ENCODE data around the gene NKX2-1.

NKX2-1 gene

GRCh38 chr14:36517242-36518030 is 2.6 kb downstream of the NKX2-1 start:
- no peak for DNase-seq

- no peak for DNase-seq
Observed at GRCh38 chr14:36516719-36517241, 3.3 kb downstream of the NKX2-1 start.

- DNase-seq: no peak
Observed at GRCh38 chr14:36515896-36516718, 3.9 kb downstream of the NKX2-1 start.

- DNase-seq: no peak
Observed at GRCh38 chr14:36515105-36515593, 4.9 kb downstream of the NKX2-1 start.

- no peak for DNase-seq
Observed at GRCh38 chr14:36514278-36515104, 5.5 kb downstream of the NKX2-1 start.

DNA sequence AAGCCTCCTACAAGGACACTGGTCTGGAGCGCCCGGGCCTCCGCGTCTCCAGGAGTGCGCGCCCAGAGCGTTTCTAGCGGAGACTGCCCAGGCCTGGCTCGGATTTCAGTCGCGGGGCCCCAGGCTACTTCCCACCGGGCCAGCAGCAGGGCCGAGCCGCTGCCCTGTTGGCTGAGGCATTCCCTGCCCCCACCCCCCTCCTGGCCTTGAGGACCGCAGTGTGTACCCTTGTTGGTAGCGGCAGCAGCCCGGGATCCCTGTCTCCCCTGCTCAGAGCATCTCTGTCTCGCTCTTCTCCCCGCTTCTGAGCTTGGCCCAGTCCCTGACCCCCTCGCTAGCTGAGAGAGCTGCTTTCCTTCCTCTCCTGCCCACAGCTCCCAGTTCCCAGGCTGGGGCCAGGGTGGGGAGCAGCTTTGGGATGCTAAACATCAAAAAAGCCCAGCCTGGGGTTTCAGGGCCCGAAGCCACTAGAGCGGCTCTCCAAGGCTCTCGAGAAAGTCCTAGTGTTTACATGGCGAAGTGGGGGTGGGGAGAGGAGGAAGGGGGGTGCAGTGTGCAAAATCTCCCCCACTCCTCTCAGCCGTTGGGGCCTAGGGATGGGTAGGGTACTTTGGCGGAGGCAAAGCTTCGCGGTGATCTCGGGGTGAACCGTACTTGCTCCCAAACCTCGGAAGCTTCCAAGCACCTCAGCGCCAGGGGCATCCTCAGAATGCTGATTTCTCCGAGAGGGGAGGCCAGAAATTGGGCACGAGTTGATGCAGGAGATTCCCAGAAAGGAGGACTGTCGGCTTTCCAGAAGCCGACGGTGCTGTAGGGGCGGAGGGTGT is 6.4 kb downstream of the NKX2-1 start:
- DNase-seq: no peak

DNA sequence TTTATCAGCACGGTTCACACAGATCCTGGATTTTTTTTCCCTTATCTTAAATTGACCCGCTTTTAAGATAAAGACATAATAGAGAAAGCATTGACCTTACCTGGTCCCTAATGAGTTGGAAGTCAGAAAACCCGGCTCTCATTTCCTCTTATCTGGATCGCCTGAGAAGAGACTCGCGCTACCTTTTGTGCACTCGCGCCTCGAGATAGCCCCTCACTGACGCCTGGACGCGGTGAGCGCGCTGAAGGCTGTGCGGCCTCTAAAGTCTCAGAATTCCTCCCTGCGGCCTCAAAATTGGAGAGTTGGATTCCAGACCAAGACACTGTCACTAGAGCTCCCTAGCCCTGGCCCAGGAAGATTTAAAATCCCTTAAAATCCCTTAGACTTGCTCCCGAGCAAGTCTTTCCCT is 7.0 kb downstream of the NKX2-1 start:
- peak; percentile 83 for DNase-seq

DNA sequence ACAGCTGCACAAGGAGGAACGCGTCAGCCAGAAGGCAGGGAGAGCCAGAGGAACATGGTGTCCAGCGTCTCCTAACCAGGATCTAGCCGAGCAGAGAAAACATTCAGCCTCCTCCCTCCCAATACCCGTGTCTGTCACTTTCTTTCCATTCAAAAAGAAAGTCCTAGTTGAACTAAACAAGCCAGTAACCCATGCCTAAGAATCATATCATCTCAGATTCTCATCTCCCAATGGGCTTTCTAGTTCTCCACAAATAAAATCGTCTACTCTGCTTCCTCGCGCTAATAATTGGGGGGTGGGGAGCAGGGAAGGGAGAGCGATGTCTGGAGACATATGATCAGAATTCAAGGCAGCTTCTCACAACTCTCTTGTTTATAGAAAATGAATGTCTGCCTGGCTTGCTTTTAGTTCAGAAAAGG is 7.4 kb downstream of the NKX2-1 start:
- DNase-seq: peak; percentile 83

GRCh38 chr14:36511981-36512584 is 7.9 kb downstream of the NKX2-1 start:
- DNase-seq: no peak

DNA sequence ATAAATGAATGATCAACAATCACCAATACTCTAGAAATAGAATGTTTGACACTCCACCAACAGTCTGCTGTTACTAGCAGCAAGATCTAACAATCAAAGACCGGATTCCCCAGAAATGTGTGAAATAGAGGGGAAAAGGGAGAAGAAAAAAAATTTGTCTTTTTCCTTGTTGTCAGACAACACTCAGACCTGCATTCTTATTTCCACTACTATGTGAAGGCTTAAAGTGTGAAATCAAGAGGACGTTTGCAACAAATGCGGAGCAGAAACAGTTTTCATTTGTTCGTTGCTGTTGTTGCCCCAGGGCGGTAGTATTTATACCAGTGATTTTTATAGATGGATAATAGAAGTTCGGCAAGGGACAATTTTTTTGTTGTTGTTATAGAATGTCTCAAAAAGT is 9.2 kb downstream of the NKX2-1 start:
- no peak for DNase-seq

DNA sequence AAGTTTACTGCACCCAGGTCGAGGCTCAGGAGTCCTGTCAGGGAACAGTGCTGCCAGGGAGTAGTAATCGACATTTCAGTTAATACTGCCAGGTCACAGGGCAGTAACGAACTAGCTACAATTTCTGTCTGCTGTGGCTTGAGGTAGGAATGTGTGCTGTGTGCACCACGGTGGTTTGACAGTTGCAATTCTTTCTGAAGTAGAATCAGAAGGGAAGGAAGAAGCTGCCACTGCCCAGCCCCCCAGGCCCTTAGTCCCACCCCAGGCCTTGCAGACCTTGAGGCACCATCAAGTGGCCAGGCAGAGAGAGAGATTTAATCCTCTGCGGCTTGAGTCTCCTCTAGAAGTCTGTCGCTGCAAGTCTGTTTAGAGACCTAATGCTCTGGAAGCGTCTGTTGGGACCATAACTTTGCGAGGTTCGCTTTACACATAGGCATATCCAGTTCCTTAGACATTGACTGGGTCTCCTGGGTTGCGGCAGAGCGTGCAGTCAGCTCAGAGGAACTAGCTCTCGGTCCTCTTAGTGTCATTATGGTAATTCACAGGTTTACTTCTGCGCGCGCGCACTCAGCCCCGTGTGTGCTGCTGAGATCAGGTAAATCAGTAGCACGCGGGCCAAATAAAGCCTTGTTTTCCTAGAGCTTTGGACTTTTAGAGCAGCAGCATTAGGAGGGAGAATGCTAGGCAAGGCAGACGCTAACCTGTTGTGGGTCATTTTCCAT is 9.8 kb downstream of the NKX2-1 start:
- peak; percentile 59 for DNase-seq

DNA sequence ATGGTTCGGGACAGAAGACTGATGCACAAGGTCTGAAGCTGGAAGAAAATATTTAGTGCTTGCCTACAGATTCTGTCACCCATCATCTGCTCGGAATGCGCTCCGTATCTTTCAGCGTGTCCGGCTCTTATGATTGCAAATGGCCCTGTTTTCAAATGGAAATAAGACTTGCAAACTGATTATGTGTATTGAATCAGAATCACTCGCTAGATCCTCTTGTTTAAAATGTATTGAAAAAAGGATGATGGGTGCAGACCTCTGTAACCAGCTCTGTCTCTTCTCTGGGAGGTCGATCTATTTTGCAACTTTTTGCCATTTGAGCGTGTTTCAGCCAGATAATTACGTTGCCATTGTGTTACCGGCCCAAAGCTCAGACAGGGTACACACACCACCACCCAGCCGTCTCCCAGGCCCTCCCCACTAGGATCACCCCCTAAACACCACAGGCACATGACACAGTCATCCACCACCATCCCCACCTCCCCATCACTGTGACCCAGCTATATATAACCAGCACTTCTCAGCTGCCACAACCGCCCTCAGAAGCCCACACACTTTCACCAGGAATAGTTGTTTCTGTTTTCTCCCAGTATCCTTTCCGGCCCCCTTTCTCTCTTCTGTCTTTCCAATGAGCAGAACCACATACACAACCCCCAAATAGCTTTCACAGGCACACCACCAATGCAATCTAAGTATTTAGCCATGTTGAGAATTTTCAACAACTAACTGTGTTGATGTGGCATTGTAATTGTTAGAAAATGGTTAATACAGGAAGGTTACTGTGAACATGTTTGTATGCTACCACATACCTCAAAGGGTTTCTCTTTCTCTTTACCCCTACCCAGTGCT is 10.7 kb downstream of the NKX2-1 start:
- no peak for DNase-seq

DNA sequence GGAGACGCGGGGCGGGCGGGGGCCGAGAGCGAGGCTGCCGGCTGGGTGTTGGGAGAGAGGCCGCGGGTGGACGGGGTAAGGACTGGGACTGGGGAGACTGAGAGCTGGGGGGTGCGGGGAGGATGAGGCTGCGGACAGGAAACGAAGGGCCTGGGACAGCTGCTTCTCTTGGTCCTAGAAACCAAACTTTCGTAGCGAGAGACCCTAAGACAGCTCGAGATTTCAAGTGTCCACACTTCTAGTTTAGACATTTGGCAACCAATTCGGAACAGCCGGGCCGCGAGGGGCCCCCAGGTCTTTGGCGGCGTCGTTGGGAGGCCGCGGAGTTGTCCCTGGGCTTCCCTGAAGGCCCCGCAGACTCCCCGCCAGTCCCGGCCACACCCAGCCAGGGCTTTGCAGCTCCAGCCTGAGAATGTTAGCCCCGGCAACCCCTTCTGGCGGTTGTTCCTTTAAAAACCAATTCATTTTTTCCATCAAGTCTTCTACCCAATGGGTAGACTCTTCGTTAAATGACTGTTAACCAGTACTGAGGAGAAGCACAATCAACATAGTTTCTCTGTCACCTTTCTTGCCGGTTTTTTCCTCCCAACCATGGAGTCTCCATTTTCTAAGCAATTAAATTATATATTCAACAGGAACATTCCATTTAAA is 11.5 kb downstream of the NKX2-1 start:
- DNase-seq: no peak

- DNase-seq: no peak
Observed at GRCh38 chr14:36507847-36508417, 12.1 kb downstream of the NKX2-1 start.

GRCh38 chr14:36506732-36507614 is 13.1 kb downstream of the NKX2-1 start:
- no peak for DNase-seq

- DNase-seq: no peak
Observed at GRCh38 chr14:36505892-36506731, 13.9 kb downstream of the NKX2-1 start.

Measured in NCI-H2227 treated with DMSO at 0.1 percent for 48 hours (cell line).